Stimulated activated CD8-positive, alpha-beta memory T cell treated with anti-CD3 and anti-CD28 coated beads, Interleukin-15, amount 100 ng/mL, for 48 hours (primary cell): ENCODE measurements around the gene NALCN.

Source experiments
- DNase-seq, 2 donors: peaks; one replicate each; pipeline ENCODE4 v3.0.0-alpha.2; 2020; ENCODE audit warnings: low read depth in 2 of 2

The NALCN gene

GRCh38 chr13:101026736-101027398 lies 389.4 kb downstream of the NALCN start:
- no peak for DNase-seq

GRCh38 chr13:101026328-101026727 lies 390.0 kb downstream of the NALCN start:
- no peak for DNase-seq

- no peak for DNase-seq
Observed at GRCh38 chr13:101025925-101026324, 390.4 kb downstream of the NALCN start.

GRCh38 chr13:101025519-101025918 lies 390.8 kb downstream of the NALCN start:
- DNase-seq: no peak

- DNase-seq: no peak
Observed at GRCh38 chr13:101019126-101019525, 397.2 kb downstream of the NALCN start.

GRCh38 chr13:101018720-101019119 lies 397.6 kb downstream of the NALCN start:
- DNase-seq: no peak

GRCh38 chr13:101017123-101017872 lies 399.0 kb downstream of the NALCN start:
- no peak for DNase-seq

- DNase-seq: no peak
Observed at GRCh38 chr13:101016475-101016874, 399.8 kb downstream of the NALCN start.

GRCh38 chr13:101013245-101013644 lies 403.1 kb downstream of the NALCN start:
- no peak for DNase-seq

GRCh38 chr13:101010100-101010499 lies 406.2 kb downstream of the NALCN start:
- no peak for DNase-seq

- no peak for DNase-seq
Observed at GRCh38 chr13:101007245-101007644, 409.1 kb downstream of the NALCN start.
